ENCODE results near the gene RASSF7. TPM values are rescaled to one million over a fixed set of nuclear protein-coding genes. Genes with fewer than 3 reads are reported as not detected.

The RASSF7 gene
- total RNA-seq, 1 donor from 2014 or later: 65.7 TPM

DNA sequence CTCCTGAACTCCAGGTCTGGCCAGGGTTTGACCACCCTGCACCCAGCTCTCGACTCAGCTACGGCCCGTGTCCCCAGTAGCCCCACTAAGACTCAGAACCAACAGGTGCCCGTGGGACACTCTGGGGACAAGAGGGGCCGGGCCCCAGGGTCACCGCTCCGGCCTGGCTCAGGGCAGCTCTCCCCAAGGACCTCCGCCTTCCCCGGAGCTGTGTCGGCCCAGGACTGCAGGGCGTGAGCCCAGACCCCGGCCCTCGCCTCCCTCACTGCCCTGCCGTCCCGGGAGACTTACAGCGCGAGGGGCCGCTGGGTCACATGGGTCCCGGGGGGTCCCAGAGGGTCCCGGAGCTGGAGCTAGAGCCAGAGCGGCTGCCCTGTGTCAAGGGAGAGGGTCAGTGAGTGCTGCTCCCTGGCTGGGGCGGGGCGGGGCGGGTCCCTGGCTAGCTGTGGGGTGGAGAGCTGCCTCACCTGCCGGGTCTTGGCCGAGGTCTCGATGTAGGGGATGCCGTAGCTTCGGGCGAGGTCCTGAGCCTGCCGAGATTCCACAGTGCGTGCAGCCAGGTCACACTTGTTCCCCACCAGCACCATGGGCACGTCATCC is 27.7 kb upstream of the RASSF7 start:
- DNase-seq (ENCODE audit: low read depth): no peak

- no peak for DNase-seq (ENCODE audit: low read depth)
Measured at GRCh38 chr11:533586-534395, 27.0 kb upstream of the RASSF7 start.

- DNase-seq (ENCODE audit: low read depth): no peak
Measured at GRCh38 chr11:534396-535209, 26.2 kb upstream of the RASSF7 start.

- DNase-seq (ENCODE audit: low read depth): no peak
Measured at GRCh38 chr11:535210-535518, 25.6 kb upstream of the RASSF7 start.

- peak; percentile 70 for DNase-seq (ENCODE audit: low read depth)
Measured at GRCh38 chr11:535519-536454, 25.0 kb upstream of the RASSF7 start, which contains the start of gene HRAS. Gene HRAS, minus strand, starts transcription at chr11:535576.

GRCh38 chr11:536841-537621 is 23.7 kb upstream of the RASSF7 start, which contains the start of gene LRRC56:
Gene LRRC56, plus strand, starts transcription at chr11:537527. Its CDS starts 3,158 bp downstream, at chr11:540685.
- peak; percentile 67 for DNase-seq (ENCODE audit: low read depth)

DNA sequence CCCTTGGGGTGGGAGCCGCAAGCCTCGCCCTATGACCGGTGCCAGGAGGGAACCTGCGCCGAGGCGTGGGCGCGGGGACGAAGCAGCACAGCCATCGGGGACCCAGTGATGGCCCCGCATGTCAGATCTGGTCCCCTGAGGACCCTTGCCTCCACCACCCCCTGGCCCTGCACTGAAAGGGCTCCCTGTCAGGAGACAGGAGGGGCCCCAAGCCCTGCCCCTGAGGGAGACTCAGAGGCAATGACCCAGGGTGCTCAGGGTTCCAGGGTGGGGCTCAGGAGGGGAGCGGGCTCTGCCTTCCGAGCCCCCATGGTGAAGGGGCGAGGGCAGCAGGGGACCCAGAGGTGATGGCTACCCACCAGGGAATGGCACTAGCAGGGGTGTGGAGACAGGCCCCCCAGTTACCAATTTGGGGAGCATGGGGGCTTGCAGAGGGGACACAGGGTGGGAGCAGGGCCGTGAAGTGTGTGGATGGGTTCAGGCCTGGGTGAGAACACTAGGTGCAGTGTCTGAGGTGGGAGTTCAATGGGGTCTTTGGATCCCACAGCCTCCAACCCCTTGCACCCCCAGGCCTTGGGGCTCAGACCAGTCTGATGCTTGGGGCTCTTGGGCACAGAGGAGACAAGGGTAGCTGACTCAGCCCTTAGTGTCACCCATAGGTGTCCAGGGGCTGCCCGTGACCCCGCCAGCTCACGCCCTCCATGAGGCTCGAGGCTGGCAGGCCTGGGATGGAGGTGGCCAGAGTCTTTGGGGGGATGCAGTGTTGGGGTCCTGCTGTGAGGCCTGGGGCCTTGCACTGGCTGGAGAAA is 22.9 kb upstream of the RASSF7 start:
- no peak for DNase-seq (ENCODE audit: low read depth)

GRCh38 chr11:538431-539051 is 22.2 kb upstream of the RASSF7 start:
- DNase-seq (ENCODE audit: low read depth): no peak

DNA sequence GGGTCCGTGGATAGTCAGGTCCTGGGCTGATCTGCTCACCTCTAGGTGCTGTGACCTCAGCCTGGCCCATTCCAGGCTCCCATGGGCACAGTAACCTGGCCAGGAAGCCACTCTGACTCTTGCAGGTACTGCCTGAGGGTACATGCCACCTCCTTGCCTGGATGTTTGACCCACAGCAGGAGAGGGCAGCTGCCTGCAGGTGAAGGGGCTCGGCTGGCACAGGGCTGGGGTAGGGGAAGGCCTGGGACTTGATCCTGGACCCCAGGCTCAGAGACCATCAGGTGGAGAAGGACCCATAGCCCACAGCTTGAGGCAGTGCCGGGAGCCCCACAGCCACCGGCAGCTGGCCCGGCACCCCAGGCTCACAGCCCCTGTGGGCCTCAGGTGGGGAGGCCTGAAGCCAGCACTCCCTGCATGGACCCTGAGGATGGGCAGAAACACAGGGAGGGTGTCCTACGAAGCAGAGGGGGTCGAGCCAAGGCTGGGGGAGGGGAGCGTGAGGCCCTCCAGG is 20.7 kb upstream of the RASSF7 start:
- DNase-seq (ENCODE audit: low read depth): no peak

GRCh38 chr11:540583-541432 is 20.0 kb upstream of the RASSF7 start:
- no peak for DNase-seq (ENCODE audit: low read depth)

DNA sequence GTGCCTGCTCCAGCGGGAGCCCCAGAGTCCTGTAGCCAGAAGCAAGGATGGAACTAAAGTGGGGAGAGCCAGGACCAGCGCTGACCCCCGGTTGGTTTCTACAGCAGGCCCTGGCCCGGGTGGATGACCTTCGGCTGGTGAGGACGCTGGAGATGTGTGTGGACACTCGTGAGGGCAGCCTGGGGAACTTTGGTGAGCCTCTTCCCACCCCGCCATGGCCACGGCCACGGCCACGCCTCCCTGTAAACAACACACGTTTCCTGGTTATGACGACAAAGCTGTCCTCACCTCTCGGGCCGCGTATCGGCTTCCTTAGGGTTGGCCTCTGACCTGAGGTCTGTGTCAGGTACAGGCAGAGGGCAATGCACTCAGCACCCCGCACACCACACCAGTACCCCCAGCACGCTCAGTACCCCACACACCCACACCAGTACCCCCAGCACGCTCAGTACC is 19.3 kb upstream of the RASSF7 start:
- no peak for DNase-seq (ENCODE audit: low read depth)

- no peak for DNase-seq (ENCODE audit: low read depth)
Measured at GRCh38 chr11:544817-545166, 16.0 kb upstream of the RASSF7 start.

DNA sequence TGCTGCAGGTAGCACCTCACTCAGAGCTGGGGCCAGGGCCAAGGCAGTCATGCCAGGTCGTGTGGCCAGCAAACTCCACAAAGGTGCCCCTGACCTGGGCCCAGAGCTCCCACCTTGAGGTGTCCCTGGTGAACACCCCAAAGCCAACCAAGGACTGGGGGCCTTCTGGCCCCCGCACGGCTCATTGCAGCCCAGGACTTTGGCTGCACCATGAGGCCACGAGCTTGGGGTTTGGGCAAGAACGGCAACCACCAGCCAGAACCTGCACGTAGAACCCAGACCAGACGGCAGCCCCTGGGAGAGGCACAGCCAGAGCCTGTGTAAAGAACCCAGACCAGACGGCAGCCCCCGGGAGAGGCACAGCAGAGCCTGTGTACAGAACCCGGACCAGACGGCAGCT is 15.6 kb upstream of the RASSF7 start:
- DNase-seq (ENCODE audit: low read depth): no peak

DNA sequence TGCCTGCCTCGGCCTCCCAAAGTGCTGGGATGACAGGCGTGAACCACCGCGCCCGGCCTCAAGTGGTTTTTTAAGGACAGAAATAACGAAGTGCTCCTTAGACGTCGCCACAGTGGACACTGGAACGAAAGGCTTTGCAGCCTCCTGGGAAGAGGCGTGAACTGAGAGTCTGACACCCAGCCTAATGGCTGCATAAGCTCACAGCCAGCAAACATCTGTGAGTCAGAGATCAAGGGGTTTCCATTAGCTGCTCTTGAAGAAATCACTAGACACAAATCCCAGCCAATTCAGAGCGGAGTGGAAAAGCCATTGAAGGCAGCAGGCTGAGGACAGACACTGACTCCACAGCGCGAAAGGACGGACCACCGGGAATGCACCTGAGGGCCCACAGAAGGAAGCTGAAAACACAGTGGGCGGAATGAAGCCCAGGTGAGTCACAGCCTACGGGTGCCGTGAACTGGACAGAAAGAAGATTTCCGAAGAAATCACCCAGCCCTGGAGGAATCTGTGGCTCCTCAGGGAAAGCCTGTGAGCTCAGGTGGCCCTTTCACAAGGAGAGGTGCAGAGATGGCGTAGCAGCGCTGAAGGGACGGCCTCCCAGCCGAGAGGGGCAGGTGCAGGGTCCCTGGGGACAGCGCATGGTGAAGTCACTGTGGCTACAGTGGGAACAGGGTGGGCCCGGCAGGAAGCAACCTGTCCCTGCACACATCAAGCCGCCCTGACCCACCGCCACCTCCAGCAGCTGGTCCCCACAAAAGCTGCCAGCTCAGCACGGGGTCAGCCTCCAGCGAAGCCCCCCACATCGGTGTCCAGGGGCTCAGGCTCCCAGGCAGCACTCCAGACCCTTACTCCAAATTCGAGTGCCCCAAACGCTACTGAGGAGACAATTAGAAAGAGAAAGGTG is 11.8 kb upstream of the RASSF7 start:
- DNase-seq (ENCODE audit: low read depth): peak; percentile 36

GRCh38 chr11:550021-550745 is 10.6 kb upstream of the RASSF7 start:
- no peak for DNase-seq (ENCODE audit: low read depth)

GRCh38 chr11:550746-551085 is 10.1 kb upstream of the RASSF7 start:
- no peak for DNase-seq (ENCODE audit: low read depth)

DNA sequence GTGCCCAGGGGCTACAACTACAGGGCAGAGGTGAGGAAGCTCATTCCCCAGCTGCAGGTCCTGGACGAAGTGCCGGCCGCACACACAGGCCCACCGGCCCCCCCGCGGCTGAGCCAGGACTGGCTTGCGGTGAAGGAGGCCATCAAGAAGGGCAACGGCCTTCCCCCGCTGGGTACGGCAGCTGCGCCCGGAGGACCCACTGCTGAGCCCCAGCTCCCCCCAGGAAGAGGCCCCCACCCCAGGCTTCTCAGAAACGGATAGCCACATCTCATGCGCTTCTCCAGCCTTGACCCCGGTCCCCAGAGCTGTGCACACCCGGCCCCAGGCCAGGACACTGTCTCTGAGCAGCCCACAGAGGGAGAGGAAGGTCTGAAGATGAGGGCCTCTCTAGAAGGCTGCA is 9.6 kb upstream of the RASSF7 start:
- DNase-seq (ENCODE audit: low read depth): no peak
